Osteocyte (in vitro differentiated cells): ENCODE data around the gene SH3BP2. TPM values are rescaled to one million over a fixed set of nuclear protein-coding genes. Genes with fewer than 3 reads are reported as not detected.

Experiments used
- DNase-seq: peaks from one replicate; pipeline ENCODE4 v3.0.0; 2021; ENCODE audit warnings: mixed read lengths; ENCODE audit not compliant: unreplicated experiment; ENCODE audit errors: extremely low spot score
- H3K27ac Mint-ChIP-seq: one replicate; pipeline ENCODE4 v1.8.0; 2021; ENCODE audit warnings: mild to moderate bottlenecking, mixed read lengths; ENCODE audit not compliant: unreplicated experiment
- H3K27me3 Mint-ChIP-seq: one replicate; pipeline ENCODE4 v1.8.0; 2021; ENCODE audit warnings: mixed read lengths; ENCODE audit not compliant: unreplicated experiment
- H3K36me3 Mint-ChIP-seq: one replicate; pipeline ENCODE4 v1.8.0; 2021; ENCODE audit warnings: mixed read lengths; ENCODE audit not compliant: unreplicated experiment
- H3K4me1 Mint-ChIP-seq: one replicate; pipeline ENCODE4 v1.8.0; 2021; ENCODE audit warnings: mixed read lengths; ENCODE audit not compliant: unreplicated experiment
- H3K4me3 Mint-ChIP-seq: one replicate; pipeline ENCODE4 v1.8.0; 2021; ENCODE audit warnings: mild to moderate bottlenecking, moderate library complexity, mixed read lengths; ENCODE audit not compliant: unreplicated experiment
- H3K9me3 Mint-ChIP-seq: one replicate; pipeline ENCODE4 v1.8.0; 2021; ENCODE audit warnings: mixed read lengths; ENCODE audit not compliant: unreplicated experiment
- total RNA-seq: library from RNA; stranded (reverse); gene quantifications from 2 replicates; pipeline ENCODE4 v1.2.1, GENCODE V29; 2021
- TF ChIP-seq, protein P1 (sequence below): fragments of 200-600 bp; sonication (generic); IDR thresholded peaks from 2 replicates; pipeline ENCODE4 v1.5.0; 2021; ENCODE audit warnings: antibody characterized with exemption, mild to moderate bottlenecking, moderate library complexity

The SH3BP2 gene
- total RNA-seq, 1 donor from 2014 or later = 110 TPM

DNA sequence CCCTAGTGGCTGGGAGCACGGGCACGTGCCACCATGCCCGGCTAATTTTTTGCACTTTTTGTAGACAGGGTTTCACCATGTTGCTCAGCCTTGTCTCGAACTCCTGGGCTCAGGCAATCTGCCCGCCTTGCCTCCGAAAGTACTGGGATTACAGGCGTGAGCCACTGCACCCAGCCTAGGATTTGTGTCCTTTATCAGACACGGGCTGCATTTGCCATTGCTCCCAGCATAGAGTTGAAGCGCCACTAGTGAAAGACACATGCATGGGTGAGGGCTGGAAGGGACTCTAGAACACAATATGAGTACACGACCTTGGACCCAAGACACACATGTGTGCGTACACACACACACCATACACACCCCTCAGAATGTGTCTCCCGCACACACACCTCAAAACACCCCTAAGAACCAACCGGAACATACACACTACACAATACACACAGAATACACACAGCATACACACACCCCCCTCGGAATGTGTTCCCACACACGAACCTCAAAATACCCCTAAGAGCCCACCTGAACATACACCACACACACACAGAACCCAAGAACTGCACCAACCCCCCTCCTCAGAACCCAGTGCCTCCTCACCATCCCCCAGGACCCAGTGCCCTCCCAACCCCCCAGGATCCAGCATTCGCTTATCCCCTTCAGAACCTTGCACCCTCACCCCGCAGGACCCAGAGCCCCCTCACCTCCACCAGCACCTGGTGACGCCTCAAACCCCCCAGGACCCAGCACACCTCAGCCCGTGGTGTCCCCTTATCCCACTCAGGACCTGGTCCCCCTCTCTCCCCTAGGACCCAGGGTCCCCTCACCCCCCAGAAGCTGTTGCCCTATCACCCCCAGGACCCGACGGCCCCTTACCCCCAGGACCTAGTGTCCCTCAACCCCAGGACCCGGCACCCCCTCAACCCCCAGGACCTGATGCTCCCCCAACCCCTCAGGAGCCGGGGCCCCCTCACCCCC lies 37.8 kb upstream of the SH3BP2 start:
- Mint-ChIP-seq H3K27me3 (no peaks in the 10 kb centered on the region), H3K27ac (peak overlapping the region; percentile 8), H3K4me3 (peak overlapping the region; percentile 68), H3K9me3 (no peaks in the 10 kb centered on the region), H3K4me1 (peaks cover 17% of the 10 kb centered on the region), H3K36me3 (no peaks in the 10 kb centered on the region)
- TF ChIP-seq, protein P1, sequence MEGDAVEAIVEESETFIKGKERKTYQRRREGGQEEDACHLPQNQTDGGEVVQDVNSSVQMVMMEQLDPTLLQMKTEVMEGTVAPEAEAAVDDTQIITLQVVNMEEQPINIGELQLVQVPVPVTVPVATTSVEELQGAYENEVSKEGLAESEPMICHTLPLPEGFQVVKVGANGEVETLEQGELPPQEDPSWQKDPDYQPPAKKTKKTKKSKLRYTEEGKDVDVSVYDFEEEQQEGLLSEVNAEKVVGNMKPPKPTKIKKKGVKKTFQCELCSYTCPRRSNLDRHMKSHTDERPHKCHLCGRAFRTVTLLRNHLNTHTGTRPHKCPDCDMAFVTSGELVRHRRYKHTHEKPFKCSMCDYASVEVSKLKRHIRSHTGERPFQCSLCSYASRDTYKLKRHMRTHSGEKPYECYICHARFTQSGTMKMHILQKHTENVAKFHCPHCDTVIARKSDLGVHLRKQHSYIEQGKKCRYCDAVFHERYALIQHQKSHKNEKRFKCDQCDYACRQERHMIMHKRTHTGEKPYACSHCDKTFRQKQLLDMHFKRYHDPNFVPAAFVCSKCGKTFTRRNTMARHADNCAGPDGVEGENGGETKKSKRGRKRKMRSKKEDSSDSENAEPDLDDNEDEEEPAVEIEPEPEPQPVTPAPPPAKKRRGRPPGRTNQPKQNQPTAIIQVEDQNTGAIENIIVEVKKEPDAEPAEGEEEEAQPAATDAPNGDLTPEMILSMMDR = no peak
- no peak for DNase-seq

DNA sequence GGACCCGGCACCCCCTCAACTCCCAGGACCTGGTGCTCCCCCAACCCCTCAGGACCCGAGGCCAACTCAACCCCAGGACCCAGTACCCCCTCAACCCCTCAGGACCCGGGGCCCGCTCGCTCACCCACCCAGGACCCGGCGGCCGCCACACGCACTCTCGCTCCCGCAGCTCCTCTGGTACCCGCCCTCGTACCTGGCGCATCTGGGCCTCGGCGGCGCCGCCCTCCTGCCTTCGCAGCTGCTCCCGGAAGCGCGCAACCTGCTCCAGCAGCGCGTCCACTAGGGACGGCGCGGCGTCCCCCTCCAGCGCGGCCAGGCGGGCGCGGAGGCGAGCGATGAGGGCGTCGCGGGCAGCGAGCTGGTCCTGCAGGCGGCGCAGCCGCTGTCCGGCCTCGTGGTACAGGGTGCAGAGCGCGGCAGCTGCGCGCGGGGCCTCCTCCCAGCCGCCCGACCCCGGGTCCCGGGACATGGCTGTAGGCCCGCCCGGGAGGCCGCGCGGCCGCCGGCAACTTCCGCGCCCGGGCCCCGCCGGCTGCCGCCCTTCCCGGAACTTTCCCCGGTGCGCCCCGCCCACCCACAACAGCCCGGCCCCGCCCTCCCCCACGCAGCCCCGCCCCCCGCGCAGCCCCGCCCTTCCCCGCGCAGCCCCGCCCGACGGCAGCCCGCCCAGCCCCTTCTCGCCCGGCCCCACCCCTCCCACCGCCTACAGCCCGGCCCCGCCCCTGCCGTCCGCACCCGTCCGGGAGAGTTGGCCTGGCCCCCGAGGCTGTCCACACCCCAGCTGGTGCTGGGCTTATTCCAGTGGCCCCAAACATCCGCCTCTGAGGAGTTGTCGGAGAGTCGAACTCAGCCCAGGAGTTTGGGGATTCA lies 36.8 kb upstream of the SH3BP2 start, which contains the start of gene TNIP2:
TSS of gene TNIP2 (minus strand) at position 516 of the 870 bp plus-strand sequence. CDS start at position 469, 47 bp downstream.
- peak; percentile 93 for DNase-seq
- no peaks in the 10 kb centered on the region for H3K9me3 Mint-ChIP-seq
- no peaks in the 10 kb centered on the region for H3K27me3 Mint-ChIP-seq
- no peaks in the 10 kb centered on the region for H3K36me3 Mint-ChIP-seq
- TF ChIP-seq, protein P1 = peak; percentile 63
- H3K4me1 Mint-ChIP-seq = peaks cover 17% of the 10 kb centered on the region
- peak within 1 kb of the TSS; percentile 68 for H3K4me3 Mint-ChIP-seq
- H3K27ac Mint-ChIP-seq = peak within 1 kb of the TSS; percentile 47

DNA sequence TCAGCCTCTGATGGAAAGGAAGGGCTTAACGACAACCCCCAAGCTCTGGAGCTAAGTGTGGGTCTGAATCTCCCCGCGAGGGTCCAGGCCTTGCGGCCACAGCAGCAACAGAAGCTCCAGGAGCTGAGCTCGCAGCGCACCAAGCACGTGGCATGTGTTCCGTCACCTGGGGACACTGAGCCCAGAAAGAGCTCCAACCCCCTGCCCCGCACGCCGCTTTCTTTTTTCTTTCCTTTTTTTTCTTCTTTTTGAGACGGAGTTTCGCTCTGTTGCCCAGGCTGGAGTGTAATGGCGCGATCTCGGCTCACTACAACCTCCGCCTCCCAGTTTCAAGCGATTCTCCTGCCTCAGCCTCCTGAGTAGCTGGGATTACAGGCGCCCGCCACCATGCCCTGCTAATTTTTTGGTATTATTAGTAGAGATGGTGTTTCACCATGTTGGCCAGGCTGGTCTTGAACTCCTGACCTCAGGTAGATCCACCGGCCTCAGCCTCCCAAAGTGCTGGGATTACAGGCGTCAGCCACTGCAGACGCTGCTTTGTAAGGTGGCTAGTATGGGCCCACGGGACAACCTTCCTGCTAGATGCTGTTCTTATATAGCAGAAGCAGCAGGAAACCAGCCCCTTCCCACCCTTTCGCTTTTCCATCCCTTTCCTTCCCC lies 36.1 kb upstream of the SH3BP2 start:
- Mint-ChIP-seq H3K9me3 (no peaks in the 10 kb centered on the region), H3K36me3 (no peaks in the 10 kb centered on the region), H3K27ac (peak overlapping the region; percentile 47), H3K27me3 (no peaks in the 10 kb centered on the region), H3K4me1 (peaks cover 18% of the 10 kb centered on the region), H3K4me3 (peak overlapping the region; percentile 67)
- DNase-seq = no peak
- TF ChIP-seq, protein P1 = no peak

DNA sequence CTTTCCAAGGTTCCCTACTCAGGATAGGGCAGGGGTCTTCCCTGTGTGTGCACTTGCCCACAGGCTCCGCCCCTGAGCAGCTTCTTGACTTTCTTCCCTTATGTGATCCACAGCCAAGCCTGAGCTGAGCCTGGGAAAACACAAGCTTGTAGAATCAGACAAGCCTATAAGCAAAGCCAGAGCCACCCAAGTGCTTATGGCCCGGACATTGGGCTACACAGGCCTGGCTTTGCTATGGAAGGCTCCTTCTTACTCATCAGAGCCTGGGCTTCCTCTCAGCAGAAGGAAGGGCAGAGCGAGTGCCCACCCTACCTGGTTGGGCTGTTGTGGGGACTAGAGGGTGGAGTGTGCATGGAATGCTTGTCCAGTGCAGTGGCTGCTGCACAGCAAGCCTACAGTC lies 35.5 kb upstream of the SH3BP2 start:
- H3K4me3 Mint-ChIP-seq = peak overlapping the region; percentile 60
- peaks cover 18% of the 10 kb centered on the region for H3K4me1 Mint-ChIP-seq
- H3K27me3 Mint-ChIP-seq = no peaks in the 10 kb centered on the region
- TF ChIP-seq, protein P1 = no peak
- no peak for DNase-seq
- H3K9me3 Mint-ChIP-seq = no peaks in the 10 kb centered on the region
- H3K36me3 Mint-ChIP-seq = no peaks in the 10 kb centered on the region
- no peak overlapping the region for H3K27ac Mint-ChIP-seq
